Stimulated activated naive CD4-positive, alpha-beta T cell treated with Interleukin-2 at 50 U/mL for 16 hours (primary cell): ENCODE data around the gene TEAD2.
"Not testable (repeated sequence)": the region's sequence is repeated elsewhere in the genome, so short reads cannot be mapped to it uniquely, and the experiment has no call there.

Experiments
- DNase-seq: peaks from one replicate; lab custom pipeline; 2025; lab: John Stamatoyannopoulos, UW

The TEAD2 gene

GRCh38 chr19:49347191-49347590 lies 15.0 kb downstream of the TEAD2 start:
- DNase-seq: no peak

DNA sequence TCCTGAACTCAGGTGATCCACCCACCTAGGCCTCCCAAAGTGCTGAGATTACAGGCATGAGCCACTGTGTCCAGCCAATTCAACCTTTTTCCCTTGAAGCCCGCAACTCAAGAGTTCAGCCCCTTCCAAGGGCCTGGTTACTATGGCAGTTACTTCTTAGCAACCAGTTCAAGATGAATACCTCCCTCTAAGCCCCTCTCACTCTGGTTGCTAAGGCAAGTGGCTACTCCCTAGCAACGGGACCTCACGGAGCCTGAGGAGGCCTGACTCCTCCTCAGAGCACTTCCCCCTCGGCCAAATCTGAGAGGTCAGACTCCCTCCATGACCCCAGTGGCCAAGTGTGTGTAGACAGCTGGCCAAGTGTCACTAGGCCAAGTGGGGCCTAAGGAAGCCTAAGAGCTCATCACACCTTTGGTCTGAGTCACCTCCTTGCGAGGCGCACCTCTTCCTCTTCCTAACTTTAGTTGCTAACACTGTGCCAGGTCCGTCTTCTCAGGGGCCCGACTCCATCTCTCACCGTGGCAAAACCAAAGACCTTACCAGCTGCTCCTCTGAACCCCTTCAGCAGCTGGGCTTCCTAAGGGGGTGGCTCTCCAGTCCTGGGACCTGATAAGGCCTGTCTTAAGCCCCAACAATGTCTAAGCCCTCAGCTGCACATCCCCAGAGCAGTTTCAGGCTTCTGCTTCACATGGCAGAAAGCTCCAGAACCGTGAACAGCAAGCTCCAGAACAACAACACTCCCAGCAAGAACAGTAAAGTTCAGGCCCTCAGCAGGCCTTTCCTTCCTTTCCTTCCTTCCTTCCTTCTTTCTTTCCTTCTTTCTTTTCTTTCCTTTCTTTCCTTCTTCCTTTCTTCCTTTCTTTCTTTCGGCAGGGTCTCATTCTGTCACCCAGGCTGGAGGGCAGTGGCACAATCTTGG lies 17.5 kb downstream of the TEAD2 start:
- no peak for DNase-seq

DNA sequence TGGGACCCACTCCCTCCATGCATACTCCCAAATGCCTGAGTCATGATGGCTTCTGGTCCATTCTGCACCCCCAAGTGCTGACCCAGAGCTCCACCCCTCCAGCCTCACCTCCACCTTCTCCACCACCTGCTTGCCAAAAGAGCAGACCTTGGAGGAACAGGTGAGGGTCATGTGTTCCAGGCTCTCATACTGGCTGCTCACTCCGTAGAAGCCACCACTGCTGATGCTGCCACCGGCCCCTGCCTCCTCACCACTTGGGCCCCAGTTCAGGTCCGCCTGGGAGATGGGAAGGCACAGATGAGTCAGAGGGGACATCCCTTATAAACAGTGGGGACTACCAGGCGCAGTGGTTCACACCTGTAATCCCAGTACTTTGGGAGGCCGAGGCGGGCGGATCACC lies 19.1 kb downstream of the TEAD2 start:
- DNase-seq: no peak

GRCh38 chr19:49342291-49342721 lies 19.9 kb downstream of the TEAD2 start:
- DNase-seq: no peak

DNA sequence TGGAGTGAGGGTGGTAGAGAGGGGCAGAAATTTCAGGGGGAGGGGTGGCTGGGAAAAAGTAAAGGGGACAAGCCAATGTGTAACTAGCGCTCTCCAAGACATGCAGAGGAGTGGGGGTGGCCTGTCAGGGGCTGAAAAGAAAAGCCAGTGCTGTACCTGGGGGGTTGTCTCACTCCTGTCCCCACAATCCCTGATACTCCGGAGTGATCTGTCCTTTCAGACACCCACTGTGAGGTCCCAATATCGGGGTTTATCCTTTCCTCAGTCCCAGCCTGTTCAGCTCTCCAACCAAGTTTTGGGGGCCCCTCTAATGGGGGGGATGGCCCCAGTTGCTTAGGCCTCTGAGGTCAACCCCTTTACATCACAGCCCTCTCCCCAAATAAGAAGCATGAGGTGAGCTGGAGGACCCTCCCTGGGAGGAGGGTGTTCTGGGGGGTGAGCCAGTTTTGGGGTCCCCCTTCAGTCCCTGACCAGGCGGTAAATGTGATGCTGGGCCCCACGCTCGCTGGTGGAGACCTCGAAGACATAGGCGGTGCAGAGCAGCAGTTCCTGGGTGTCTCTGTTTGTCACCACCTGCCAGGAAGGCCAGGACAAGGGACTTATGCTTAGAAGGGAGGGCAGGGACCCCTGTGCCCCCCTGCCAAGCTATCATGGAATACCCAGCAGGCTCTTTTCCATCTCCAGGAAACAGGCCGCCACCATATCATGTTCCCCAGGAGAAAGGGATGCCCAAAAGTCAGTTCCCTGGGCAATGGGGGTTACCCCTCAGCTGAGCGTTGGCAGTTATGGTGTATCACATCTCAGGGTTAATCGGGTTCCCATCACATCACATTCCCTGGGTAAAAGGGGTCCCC lies 21.1 kb downstream of the TEAD2 start:
- no peak for DNase-seq

- DNase-seq: no peak
Observed at GRCh38 chr19:49340069-49340864, 21.9 kb downstream of the TEAD2 start.

GRCh38 chr19:49339301-49340068 lies 22.7 kb downstream of the TEAD2 start:
- DNase-seq: no peak

DNA sequence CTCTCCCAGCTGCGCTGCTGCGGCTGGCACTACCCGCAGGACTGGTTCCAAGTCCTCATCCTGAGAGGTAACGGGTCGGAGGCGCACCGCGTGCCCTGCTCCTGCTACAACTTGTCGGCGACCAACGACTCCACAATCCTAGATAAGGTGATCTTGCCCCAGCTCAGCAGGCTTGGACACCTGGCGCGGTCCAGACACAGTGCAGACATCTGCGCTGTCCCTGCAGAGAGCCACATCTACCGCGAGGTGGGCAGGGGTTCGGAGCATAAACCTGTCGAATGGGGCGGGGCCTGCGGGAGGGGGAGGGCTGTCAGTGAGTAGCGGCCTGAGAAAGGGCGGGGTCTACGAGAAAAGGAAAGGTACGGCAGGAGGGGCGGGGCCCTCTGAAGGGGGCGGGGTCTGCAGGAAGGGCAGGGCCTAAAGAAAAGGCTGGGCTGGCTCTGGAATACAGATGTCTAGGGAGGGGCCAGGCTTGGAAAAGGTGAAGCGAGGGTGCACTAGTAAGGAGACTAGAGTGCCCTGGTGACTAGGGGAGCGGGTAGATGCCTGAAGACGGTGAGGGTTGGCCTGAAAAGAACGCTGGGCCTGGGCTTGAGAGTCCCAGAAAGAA lies 23.4 kb downstream of the TEAD2 start:
- no peak for DNase-seq

GRCh38 chr19:49338023-49338677 lies 24.1 kb downstream of the TEAD2 start:
- DNase-seq: no peak

DNA sequence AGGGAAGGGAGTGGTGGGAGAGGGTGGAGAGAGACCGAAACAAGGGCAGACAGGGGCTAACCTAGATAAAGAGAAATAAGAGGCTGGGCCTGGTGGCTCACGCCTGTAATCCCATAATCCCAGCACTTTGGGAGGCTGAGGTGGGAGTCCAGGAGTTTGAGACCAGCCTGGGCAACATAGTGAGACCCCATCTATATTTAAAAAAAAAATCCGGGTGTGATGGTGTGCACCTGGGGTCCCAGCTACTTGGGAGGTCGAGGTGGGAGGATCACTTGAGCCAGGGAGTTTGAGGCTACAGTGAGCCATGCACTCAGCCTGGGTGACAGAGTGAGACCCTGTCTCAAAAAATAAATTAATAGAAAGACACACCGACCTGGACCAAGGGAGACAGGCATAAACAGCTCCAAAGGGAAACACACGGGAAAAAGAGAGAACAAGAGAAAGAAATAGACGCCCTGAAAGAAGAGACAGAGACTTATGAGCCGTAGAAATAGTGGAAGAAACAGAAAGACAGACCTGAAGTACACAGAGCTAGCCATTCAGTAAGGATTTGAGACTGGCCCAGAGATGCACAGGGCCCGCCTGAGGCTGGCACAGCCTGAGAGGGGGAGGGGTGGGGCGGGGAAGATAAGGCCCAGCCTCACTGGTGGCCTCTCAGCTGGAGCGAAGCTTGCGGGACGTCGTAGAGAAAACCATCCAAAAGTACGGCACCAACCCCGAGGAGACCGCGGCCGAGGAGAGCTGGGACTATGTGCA lies 24.8 kb downstream of the TEAD2 start:
- DNase-seq: no peak

DNA sequence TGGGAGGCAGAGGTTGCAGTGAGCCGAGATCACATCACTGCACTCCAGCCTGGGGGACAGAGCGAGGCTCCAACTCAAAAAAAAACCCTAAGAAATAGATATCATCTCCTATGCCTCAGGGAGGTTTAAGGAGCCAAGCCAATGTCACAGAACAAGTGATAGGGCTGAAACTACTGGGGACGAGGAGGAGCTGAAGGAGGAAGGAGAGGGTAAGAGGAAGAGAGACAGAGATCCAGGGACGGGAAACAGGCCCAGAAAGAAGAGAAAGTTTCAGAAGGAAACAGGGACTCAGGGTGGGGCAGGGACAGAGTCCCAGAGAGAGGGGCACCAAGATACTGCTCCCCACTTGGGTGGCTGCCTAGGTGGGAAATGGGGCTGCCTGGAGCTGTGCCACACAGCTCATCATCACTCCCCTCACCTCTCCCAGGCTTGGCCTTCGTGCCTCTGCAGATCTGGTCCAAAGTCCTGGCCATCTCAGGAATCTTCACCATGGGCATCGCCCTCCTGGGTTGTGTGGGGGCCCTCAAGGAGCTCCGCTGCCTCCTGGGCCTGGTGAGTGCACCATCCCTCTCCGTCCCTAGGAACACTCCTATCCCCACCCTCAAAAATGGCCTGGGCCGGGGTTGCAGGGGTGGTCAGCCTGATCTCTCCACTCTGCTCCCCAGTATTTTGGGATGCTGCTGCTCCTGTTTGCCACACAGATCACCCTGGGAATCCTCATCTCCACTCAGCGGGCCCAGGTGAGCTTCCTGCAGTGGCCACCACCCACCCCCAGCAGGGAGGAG lies 25.5 kb downstream of the TEAD2 start:
- DNase-seq: no peak

DNA sequence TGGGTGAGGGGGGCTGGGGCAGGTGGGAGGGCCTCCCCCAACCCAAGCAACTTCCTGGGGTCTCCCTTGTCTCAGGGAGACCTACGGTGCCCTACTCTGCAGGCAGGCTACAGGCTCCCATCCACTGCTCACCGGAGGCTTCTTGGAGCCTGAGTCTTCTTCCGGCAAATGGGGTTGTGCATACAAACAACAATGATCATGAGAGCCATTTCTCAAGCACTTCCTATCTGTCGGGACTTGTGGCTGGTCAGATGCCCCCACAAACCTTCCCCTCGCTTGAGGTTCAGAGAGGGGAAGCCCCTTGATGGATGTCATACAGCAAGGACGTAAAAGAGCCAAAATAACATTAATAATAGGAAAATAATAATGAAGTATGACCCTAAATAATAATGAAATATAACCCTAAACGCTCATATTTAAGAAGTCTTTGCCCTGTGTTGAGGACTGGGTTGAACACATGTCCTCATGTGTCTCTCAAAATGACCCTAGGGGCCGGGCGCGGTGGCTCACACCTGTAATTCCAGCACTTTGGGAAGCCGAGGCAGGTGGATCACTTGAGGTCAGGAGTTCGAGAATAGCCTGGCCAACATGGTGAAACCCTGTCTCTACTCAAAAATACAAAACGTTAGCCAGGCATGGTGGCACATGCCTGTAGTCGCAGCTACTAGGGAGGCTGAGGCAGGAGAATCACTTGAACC lies 26.3 kb downstream of the TEAD2 start:
- DNase-seq: no peak

GRCh38 chr19:49335071-49335783 lies 27.0 kb downstream of the TEAD2 start, which contains the start of gene CD37:
TSS of gene CD37 (plus strand) at chr19:49335406. CDS start at chr19:49335541, 135 bp downstream.
- DNase-seq: peak; percentile 31

DNA sequence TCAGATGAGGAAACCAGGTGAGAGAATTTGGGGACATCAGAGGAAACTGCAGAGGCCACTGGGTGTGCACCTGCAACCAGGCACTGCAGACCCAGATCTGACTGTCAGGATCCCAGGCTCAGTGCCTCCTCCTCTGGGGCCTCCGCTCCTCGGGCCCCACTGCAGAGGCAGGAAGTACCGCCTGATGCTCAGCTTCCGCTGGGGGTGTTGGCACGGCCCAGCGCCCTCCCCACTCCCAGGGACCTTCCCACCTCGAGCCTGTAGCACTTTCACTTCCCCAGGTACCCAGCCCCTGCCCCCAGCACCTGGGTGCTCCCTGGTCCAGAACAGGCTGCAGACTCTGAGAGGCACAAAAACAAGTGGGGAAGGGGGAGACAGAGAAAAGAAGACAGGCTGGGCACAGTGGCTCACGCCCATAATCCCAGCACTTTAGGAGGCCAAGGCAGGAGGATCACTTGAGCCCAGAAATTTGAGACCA lies 28.4 kb downstream of the TEAD2 start:
- peak; percentile 53 for DNase-seq

DNA sequence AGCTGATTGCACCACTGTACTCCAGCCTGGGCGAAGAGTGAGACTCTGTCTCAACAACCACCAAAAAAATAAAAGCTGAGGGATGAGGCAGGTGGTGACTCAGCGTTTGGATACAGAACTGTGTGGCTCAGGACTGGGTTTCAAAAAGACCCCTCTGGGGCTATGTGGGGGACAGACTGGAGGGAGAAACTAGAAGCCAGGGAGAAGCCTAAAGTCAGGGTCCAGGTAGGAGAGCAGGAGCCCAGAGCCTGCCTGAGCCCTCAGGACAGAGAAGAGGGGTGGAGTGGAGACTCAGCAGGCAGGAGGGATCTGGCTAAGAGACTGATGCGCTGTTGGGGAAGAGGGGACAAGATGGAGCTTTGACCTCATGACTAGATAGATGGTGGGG lies 28.8 kb downstream of the TEAD2 start:
- DNase-seq: no peak

DNA sequence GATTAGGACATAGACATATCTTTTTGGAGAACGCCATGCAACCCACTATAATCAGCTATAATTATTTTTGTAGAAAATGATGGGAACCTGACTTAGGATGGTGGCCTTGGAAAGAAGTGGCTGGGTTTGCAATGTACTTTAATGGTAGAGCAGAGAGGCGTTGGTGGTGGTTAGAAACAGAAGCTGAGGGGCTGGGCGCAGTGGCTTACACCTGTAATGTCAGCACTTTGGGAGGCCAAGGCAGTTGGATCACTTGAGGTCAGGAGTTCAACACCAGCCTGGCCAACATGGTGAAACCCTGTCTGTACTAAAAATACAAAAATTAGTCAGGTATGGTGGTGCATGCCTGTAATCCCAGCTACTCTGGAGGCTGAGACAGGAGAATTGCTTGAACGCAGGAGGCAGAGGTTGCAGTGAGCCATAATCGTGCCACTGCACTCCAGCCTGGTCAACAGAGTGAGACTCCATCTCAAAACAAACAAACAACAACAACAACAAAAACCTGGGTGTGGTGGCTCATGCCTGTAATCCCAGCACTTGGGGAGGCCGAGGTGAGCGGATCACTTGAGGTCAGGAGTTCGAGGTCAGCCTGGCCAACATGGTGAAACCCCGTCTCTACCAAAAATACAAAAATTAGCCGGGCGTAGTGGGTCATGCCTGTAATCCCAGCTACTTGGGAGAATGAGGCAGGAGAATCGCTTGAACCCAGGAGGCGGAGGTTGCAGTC lies 29.4 kb downstream of the TEAD2 start:
- not testable (repeated sequence) for DNase-seq
